Hippocampal formation (tissue), 2 donors: ENCODE results near the gene SAPCD1.

Source experiments
- DNase-seq, 2 donors: peaks; one replicate each; lab custom pipeline; 2025; lab: John Stamatoyannopoulos, UW

The SAPCD1 gene

DNA sequence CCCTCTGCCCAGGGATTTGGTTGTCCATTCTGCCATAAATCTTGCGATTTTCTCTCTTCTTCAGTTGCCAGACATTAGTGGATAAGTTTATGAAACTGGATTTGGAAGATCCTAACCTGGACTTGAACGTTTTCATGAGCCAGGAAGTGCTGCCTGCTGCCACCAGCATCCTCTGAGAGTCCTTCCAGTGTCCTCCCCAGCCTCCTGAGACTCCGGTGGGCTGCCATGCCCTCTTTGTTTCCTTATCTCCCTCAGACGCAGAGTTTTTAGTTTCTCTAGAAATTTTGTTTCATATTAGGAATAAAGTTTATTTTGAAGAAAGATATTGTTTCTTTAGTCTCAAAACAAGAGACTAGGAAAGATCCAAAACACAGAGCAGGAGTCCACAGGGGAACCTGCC is at the start of gene SAPCD1:
Gene SAPCD1 (plus strand): TSS at position 301 of the 400 bp plus-strand sequence. CDS start 399 bp downstream, outside the sequence.
- no peak for DNase-seq

GRCh38 chr6:31713465-31713864 is 49.0 kb upstream of the SAPCD1 start:
- DNase-seq: no peak

GRCh38 chr6:31713991-31714684 is 48.3 kb upstream of the SAPCD1 start:
- no peak for DNase-seq

- no peak for DNase-seq
These were observed 47.2 kb upstream of the SAPCD1 start, which contains the start of gene LY6G6D for GRCh38 chr6:31715022-31715958. Gene LY6G6D, plus strand, starts transcription at chr6:31715348. Its CDS starts 8 bp downstream, at chr6:31715356.

DNA sequence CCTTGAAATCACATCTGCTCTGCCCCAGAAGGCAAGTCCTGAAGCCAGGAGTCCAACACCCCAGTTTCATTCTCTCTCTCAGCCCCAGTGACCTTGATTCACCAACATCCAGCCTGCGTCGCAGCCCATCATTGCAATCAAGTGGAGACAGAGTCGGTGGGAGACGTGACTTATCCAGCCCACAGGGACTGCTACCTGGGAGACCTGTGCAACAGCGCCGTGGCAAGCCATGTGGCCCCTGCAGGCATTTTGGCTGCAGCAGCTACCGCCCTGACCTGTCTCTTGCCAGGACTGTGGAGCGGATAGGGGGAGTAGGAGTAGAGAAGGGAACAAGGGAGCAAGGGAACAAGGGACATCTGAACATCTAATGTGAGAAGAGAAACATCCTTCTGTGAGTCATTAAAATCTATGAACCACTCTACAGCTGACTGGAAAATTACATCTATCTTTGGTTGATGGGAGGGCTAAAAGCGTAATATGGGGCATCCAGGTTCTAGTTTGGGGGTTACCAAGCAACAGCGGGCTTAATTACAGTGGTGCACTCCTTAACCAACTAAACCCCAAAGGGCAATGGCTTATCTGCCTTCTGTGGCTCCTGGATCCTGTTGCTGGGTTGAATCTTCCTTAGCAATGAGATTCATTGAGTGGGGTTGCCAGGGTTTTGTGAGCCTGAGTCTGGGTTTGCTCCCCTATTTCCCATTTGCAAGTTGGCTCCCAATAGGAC is 44.8 kb upstream of the SAPCD1 start:
- DNase-seq: no peak

GRCh38 chr6:31718265-31718664 is 44.2 kb upstream of the SAPCD1 start:
- DNase-seq: no peak

GRCh38 chr6:31719001-31719400 is 43.5 kb upstream of the SAPCD1 start:
- no peak for DNase-seq

- DNase-seq: no peak
These were observed 42.2 kb upstream of the SAPCD1 start for GRCh38 chr6:31720196-31720770.

GRCh38 chr6:31721351-31722020 is 41.0 kb upstream of the SAPCD1 start, which contains the start of gene LY6G6C:
Gene LY6G6C, minus strand, starts transcription at chr6:31721746. Its CDS starts 67 bp downstream, at chr6:31721679.
- DNase-seq: no peak

- DNase-seq: no peak
These were observed 40.3 kb upstream of the SAPCD1 start for GRCh38 chr6:31722173-31722572.

DNA sequence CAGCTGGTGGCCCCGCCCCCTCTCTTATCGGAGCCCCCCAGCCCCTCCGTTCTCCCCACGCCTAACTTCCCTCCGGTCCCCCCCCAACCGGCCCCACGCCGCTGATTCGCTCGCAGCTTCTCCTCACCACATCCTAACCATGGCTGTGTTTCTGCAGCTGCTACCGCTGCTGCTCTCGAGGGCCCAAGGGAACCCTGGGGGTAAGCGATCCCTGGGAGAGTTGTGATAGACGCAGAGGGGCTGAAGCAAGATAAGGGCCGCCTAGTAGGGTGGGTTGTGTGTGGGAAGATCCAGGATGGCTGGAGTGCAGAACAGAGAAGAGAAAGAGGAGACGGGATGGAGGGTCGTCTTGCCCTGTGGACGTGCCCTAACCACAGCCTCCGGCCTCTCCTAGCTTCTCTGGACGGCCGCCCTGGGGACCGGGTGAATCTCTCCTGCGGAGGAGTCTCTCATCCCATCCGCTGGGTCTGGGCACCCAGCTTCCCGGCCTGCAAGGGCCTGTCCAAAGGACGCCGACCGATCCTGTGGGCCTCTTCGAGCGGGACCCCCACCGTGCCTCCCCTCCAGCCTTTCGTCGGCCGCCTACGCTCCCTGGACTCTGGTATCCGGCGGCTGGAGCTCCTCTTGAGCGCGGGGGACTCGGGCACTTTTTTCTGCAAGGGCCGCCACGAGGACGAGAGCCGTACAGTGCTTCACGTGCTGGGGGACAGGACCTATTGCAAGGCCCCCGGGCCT is 39.0 kb upstream of the SAPCD1 start, which contains the start of gene MPIG6B:
Gene MPIG6B (plus strand): TSS at position 129 of the 735 bp plus-strand sequence. CDS start 11 bp downstream, at position 140.
- no peak for DNase-seq

- DNase-seq: no peak
These were observed 38.3 kb upstream of the SAPCD1 start for GRCh38 chr6:31723980-31724691.

GRCh38 chr6:31725502-31726350 is 36.7 kb upstream of the SAPCD1 start:
- DNase-seq: no peak

GRCh38 chr6:31727034-31727716 is 35.3 kb upstream of the SAPCD1 start:
- no peak for DNase-seq

- no peak for DNase-seq
These were observed 34.5 kb upstream of the SAPCD1 start for GRCh38 chr6:31727717-31728671.

- DNase-seq: no peak
These were observed 33.5 kb upstream of the SAPCD1 start, which contains the start of gene DDAH2 for GRCh38 chr6:31728767-31729514. Gene DDAH2, minus strand, starts transcription at chr6:31729299. Its CDS starts 138 bp downstream, at chr6:31729161.
